Lower leg skin (tissue), 4 donors: ENCODE results near the gene SLC12A4. TPM values are rescaled to one million over a fixed set of nuclear protein-coding genes. Genes with fewer than 3 reads are reported as not detected.

Experiments
- DNase-seq, 2 donors: peaks; one replicate each; pipeline ENCODE4 v3.0.0-alpha.2; 2019; ENCODE audit warnings: low spot score in 2 of 2
- H3K4me3 ChIP-seq: fragments of 200-600 bp; sonication (generic); 2 replicates; pipeline ENCODE4 v1.5.1; 2017; ENCODE audit warnings: mild to moderate bottlenecking, low read depth; ENCODE audit not compliant: poor library complexity, severe bottlenecking
- POLR2A ChIP-seq, 2 donors: fragments of 450-650 bp; IDR thresholded peaks; one replicate each; pipeline ENCODE4 v1.6.1; 2016 to 2017; ENCODE audit warnings: antibody characterized with exemption in 2 of 2, mild to moderate bottlenecking in 1 of 2, moderate library complexity in 1 of 2
- WGBS, 2 donors: methylation state at CpG; one replicate each; pipeline ENCODE4 v1.1.5; 2018; 5-methylcytosine and 5-hydroxymethylcytosine counted together
- intact Hi-C: fragments of 100-400 bp; cut with DNase I; formaldehyde crosslinking; loops from one replicate; pipeline ENCODE4 v1.15.0; 2023; ENCODE audit warnings: low total_unique reads
- total RNA-seq, 4 donors: library from RNA; depleted of rRNA; stranded (reverse); fragments of >200 nt; gene quantifications; one replicate each; pipeline ENCODE4 v1.1.0, GENCODE V29; 2016
- TF ChIP-seq, protein P1 (sequence below), 3 donors: fragments of 450-650 bp; IDR thresholded peaks; one replicate each; pipeline ENCODE4 v1.5.1; 2016; ENCODE audit warnings: antibody characterized with exemption in 3 of 3, mild to moderate bottlenecking in 3 of 3, moderate library complexity in 2 of 3

SLC12A4 gene
- total RNA-seq, 4 donors from 2014 or later: 31.3 to 74.1 (median 50.9) TPM

DNA sequence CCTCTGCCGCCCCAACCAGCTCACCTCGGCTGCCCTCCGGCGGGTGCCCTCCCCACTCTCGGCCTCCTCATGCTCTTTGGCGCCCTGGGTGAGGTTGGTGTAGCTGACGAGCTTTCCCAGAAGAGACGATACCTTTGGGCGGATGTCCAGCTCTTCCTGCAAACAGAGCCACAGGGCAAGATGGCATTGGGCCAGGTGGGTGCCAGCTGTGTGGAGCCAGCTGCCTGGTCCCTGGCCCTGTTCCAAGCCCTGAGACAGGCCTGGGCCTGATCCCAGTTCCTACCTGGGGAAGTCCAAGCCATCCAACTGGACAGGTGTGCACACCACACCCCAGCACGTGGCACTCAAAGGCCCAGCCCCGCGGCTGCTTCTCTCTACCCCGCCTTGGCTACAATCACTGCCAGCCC lies 6.9 kb downstream of the SLC12A4 start:
- 56 to 59% methylated on average over 12 to 13 of the region's 13 CpGs for WGBS, 2 donors
- H3K4me3 ChIP-seq: no peak overlapping the region
- peak in 1 of 2 donors; percentile 68 for DNase-seq
- intact Hi-C loops: no loop called here
- TF ChIP-seq, protein P1, sequence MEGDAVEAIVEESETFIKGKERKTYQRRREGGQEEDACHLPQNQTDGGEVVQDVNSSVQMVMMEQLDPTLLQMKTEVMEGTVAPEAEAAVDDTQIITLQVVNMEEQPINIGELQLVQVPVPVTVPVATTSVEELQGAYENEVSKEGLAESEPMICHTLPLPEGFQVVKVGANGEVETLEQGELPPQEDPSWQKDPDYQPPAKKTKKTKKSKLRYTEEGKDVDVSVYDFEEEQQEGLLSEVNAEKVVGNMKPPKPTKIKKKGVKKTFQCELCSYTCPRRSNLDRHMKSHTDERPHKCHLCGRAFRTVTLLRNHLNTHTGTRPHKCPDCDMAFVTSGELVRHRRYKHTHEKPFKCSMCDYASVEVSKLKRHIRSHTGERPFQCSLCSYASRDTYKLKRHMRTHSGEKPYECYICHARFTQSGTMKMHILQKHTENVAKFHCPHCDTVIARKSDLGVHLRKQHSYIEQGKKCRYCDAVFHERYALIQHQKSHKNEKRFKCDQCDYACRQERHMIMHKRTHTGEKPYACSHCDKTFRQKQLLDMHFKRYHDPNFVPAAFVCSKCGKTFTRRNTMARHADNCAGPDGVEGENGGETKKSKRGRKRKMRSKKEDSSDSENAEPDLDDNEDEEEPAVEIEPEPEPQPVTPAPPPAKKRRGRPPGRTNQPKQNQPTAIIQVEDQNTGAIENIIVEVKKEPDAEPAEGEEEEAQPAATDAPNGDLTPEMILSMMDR (IDR thresholded peaks at IDR 0.05): no peak
- TF ChIP-seq POLR2A (IDR thresholded peaks at IDR 0.05): no peak

DNA sequence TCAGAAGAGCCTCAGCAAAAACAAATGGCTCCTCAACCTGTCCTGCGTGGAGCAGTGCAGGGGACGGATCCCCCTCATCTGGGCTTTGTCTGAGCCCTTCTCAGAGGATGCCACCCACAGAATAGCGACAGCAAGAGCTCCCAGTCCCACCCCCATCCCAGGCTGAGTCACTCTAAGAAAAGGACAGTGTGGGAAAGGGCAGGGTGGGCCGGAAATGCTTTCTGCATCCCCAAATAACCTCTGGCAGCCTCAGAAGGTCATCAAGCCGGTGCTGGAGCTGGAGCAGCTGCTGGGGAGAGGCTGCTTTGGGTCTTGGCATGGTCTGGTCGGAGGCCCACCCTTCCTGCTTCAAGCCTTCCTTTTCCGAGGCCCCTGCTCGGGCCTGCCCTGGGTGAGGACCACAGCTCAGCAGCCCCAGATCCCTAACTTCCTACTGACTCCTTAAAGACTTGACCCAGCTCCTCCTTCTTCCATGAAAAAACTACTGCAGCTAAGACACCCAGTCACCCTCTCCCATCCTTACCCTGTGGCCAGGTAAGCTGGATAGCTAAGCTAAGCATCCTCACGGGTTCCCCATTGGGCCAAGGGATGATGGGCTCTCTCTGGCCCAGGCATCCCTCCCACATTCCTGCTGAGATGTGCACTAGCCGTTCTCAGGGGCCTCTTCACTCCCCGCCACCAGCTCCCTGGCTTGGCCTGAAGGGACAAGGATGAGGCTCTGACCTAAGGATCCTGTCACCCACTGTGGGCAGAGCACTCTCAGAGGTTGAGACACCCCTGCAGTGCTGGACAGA lies 8.7 kb downstream of the SLC12A4 start:
- peak in 1 of 2 donors; percentile 68 for DNase-seq
- H3K4me3 ChIP-seq: no peak overlapping the region
- 48 to 54% methylated on average over 11 of the region's 11 CpGs for WGBS, 2 donors
- intact Hi-C loops: no loop called here
- TF ChIP-seq, protein P1 (IDR thresholded peaks at IDR 0.05): no peak
- TF ChIP-seq POLR2A (IDR thresholded peaks at IDR 0.05): no peak

DNA sequence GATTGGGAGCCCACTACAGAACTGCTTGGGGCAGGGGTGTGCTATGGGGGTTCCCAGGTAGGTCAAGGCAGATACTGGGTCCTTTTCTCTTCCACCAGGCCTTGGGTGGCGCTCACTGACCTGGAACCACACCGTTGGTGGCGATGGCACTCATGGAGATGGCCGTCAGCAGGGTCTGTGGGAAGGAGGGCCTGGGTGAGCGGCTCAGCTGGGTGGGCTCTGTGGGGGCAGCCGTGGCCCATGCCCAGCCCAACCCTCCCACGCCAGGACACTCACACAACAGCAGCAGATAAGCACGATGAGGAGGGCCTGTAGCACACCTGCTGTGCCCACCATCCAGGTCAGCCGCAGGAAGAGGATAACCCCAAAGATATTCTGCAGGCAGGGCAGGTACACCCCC lies 10.8 kb downstream of the SLC12A4 start:
- intact Hi-C loops: no loop called here
- no peak overlapping the region for H3K4me3 ChIP-seq
- DNase-seq: no peak
- 95 to 97% methylated on average over 9 of the region's 9 CpGs for WGBS, 2 donors
- TF ChIP-seq, protein P1 (IDR thresholded peaks at IDR 0.05): no peak
- TF ChIP-seq POLR2A (IDR thresholded peaks at IDR 0.05): no peak

DNA sequence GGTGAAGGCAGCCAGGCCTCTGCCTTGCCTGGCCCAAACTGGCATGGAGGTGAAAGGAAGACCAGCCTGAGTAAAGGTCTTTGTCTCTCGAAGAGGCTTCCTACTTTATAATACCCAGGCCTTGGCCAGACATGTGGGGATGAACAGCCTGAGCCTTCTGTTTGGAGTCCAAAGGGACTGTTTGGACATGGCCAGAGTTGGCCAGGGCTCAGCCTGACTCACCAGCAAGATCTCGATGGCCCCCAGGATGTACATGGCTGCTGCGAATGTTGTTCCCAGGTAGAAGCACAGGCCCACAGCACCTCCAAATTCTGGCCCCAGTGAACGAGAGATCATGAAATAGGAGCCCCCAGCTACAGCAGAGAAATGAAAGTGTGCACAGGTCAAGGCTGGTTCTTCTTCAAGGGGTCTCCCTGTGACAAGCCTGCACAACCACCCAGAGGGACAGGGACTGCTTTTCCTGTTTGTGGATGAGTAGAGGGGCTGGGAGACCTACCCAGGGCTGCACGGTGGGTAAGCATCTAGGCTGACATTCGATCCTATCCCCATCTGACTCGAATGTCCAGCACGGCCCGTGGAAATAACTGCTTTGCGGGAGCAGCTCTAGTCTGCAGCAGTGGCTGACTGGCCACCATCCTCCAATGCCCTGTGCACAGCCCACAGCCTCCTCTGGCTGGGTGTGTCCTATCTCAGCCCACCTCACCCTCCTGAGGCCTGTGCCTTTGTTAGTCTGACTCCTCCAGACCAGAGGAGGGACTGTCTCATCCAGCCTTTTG lies 13.8 kb downstream of the SLC12A4 start:
- DNase-seq: no peak
- WGBS, 2 donors: 85 to 91% methylated on average over 10 of the region's 10 CpGs
- intact Hi-C loops: no loop called here
- no peak overlapping the region for H3K4me3 ChIP-seq
- TF ChIP-seq, protein P1 (IDR thresholded peaks at IDR 0.05): no peak
- no peak for TF ChIP-seq POLR2A (IDR thresholded peaks at IDR 0.05)

DNA sequence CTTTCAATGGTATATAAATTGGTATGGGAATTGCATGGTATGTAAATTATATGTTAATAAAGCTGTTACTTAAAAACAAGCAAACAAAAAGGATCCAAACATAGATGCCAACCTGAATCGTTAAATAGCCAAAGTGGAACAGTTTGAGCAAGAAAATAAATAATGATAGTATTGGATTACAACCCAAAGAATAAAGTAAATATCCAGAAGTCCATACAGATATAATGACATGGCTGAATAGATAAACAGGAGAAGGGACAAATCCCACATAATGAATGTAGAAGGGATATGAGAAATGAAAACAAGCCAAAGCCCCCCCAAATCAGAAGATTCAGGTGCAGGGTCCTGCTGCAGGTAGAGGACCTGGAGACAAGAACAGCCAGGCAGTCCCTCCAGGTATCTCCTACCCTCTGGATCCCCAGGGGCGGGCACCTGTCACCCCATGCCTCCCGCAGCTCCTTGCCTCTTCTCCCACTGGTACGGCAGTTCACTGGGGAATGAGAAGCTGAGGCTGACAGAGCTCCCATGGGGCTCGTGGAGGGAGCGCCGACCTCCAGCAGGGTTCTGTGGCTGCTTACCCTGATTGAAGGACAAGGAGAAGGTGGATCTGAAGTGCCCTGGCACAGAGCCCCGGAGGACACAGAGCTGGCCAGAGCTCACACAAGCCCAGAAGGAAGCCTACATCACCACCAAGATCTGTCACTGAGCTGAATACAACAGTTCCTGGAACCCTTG lies 14.6 kb downstream of the SLC12A4 start:
- DNase-seq: no peak
- 80 to 87% methylated on average over 8 of the region's 8 CpGs for WGBS, 2 donors
- no peak overlapping the region for H3K4me3 ChIP-seq
- intact Hi-C loops: no loop called here
- TF ChIP-seq POLR2A (IDR thresholded peaks at IDR 0.05): no peak
- TF ChIP-seq, protein P1 (IDR thresholded peaks at IDR 0.05): no peak
